ENCODE measurements around the gene UPF1.

- TF ChIP-seq ZNF121 (tag by site-specific recombination; IDR thresholded peaks at IDR 0.05) (no peak), ZNF280D (tag by site-specific recombination; IDR thresholded peaks at IDR 0.05) (no peak)
- TF ChIP-seq, protein P1, sequence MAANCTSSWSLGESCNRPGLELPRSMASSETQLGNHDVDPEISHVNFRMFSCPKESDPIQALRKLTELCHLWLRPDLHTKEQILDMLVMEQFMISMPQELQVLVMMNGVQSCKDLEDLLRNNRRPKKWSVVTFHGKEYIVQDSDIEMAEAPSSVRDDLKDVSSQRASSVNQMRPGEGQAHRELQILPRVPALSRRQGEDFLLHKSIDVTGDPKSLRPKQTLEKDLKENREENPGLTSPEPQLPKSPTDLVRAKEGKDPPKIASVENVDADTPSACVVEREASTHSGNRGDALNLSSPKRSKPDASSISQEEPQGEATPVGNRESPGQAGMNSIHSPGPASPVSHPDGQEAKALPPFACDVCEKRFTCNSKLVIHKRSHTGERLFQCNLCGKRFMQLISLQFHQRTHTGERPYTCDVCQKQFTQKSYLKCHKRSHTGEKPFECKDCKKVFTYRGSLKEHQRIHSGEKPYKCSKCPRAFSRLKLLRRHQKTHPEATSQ (tag by site-specific recombination; IDR thresholded peaks at IDR 0.05) = no peak
Observed at GRCh38 chr19:18798384-18799352, 33.1 kb upstream of the UPF1 start.

All from HEK293 (cell line).